ENCODE data around the gene COMTD1. TPM values are rescaled to one million over a fixed set of nuclear protein-coding genes. Genes with fewer than 3 reads are reported as not detected.

COMTD1 gene
- total and polyA plus RNA-seq, 2 of the 13 experiments (the other 11 are each of a cell fraction or from before 2014, with no cell fraction given), result 11.8 to 18.4 TPM

DNA sequence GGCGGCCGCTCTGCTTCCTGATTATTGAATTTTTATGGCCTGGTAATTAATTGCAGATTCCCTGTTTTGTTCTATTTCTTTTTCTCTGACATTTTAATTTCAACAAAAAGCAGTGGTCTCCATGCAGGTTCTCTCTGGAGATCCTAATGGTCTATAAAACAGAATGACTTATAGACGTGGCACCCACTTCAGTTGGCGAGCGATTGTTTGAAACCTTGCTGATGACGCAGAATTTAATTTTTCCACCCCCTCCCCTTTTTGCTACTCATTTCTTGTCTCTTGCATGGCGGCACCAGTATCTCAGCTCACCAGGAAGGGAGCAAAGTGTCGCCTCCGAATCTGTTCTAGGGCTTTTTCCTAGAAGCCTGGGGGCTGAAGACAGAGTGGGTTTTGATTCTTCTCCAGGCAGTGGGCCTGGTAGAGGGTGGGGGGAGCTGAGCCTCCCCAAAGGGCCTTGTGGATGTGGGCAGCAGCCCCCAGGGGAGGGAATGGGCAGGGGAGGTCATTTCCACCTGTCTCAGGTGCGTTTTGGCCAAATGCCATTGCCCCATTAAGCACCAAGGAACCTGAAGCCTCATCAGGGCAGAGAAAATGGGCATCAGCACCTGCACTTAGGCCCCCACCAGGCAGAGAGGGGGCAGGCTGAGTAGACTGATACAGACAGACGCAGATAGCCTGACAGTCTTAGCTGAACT, 3.5 kb upstream of the COMTD1 start:
- CTCF ChIA-PET (ENCODE audit: low intra/inter-chr PET ratio, low total read pairs), result no interaction called here
- Histone ChIP-seq H3K36me3 (replicated peaks in 1 of 2; ENCODE audit: control insufficient read depth in 1 of 2, insufficient read depth in 2 of 2, low read length in 2 of 2) (no peaks in the 10 kb centered on the region), H3K27me3 (ENCODE audit: control insufficient read depth in 1 of 2, insufficient read depth in 2 of 2, low read length in 2 of 2) (peaks cover 0 to 1% of the 10 kb centered on the region in 2 experiments; a peak in 1 of 5 replicates), H2AFZ (ENCODE audit: low read length) (no peak overlapping the region), H3K79me2 (ENCODE audit: insufficient read depth, low read length) (peaks cover 2% of the 10 kb centered on the region), H4K20me1 (ENCODE audit: insufficient read depth, low read length) (no peaks in the 10 kb centered on the region), H3K9me3 (ENCODE audit: low read length) (no peaks in the 10 kb centered on the region), H3K27ac (ENCODE audit: extremely low read length, insufficient read depth, low read length) (no peak overlapping the region), H3K9ac (ENCODE audit: insufficient read depth, low read depth, low read length) (no peak overlapping the region), H3K4me3 (replicated peaks in 1 of 3; ENCODE audit: insufficient read depth in 1 of 3, low read depth in 2 of 3, low read length in 3 of 3) (no peak overlapping the region), H3K4me1 (ENCODE audit: insufficient read depth, low read length) (peaks cover 69% of the 10 kb centered on the region), H3K4me2 (ENCODE audit: low read depth, low read length) (no peak overlapping the region)
- no peak for FAIRE-seq
- POLR2A ChIA-PET, result no interaction called here
- WGBS (ENCODE audit: low lambda C conversion rate), result 69% methylated on average over 10 of the region's 11 CpGs
- intact Hi-C loops (cut with micrococcal nuclease; ENCODE audit: unreplicated experiment) (no loop called here), in situ Hi-C loops (cut with HindIII; ENCODE audit: extremely low pct_ligation_motif_present, low pct_unique_long_range_greater_than_20kb) (loop anchor here (10.0 kb wide), 1 partner anchor 994 kb away; no protein-coding TSS in a partner anchor)
- no TSS peak for BruUV-seq (replicated peaks)
- TF ChIP-seq, protein P1, sequence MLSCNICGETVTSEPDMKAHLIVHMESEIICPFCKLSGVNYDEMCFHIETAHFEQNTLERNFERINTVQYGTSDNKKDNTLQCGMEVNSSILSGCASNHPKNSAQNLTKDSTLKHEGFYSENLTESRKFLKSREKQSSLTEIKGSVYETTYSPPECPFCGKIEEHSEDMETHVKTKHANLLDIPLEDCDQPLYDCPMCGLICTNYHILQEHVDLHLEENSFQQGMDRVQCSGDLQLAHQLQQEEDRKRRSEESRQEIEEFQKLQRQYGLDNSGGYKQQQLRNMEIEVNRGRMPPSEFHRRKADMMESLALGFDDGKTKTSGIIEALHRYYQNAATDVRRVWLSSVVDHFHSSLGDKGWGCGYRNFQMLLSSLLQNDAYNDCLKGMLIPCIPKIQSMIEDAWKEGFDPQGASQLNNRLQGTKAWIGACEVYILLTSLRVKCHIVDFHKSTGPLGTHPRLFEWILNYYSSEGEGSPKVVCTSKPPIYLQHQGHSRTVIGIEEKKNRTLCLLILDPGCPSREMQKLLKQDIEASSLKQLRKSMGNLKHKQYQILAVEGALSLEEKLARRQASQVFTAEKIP (CRISPR knock-in tag; IDR thresholded peaks at IDR 0.05; ENCODE audit: borderline replicate concordance), result no peak
- TF ChIP-seq ZNF607 (CRISPR knock-in tag; IDR thresholded peaks at IDR 0.05; ENCODE audit: borderline replicate concordance) (no peak), SNAI1 (CRISPR knock-in tag; IDR thresholded peaks at IDR 0.05; ENCODE audit: borderline replicate concordance) (no peak), KAT8 (CRISPR knock-in tag; IDR thresholded peaks at IDR 0.05) (no peak), SAP130 (CRISPR knock-in tag; IDR thresholded peaks at IDR 0.05; ENCODE audit: low read depth) (no peak), STAT5B (CRISPR knock-in tag; IDR thresholded peaks at IDR 0.05) (no peak), NKX3-1 (CRISPR knock-in tag; IDR thresholded peaks at IDR 0.05) (no peak), ZNF569 (CRISPR knock-in tag; IDR thresholded peaks at IDR 0.05; ENCODE audit: borderline replicate concordance) (no peak), ZNF33B (CRISPR knock-in tag; IDR thresholded peaks at IDR 0.05) (no peak), SRSF9 (IDR thresholded peaks at IDR 0.05; ENCODE audit: borderline replicate concordance, insufficient read depth, low read depth, low read length, poor library complexity, severe bottlenecking) (no peak), HHEX (CRISPR knock-in tag; IDR thresholded peaks at IDR 0.05) (no peak)
- TF ChIP-seq, protein P2, sequence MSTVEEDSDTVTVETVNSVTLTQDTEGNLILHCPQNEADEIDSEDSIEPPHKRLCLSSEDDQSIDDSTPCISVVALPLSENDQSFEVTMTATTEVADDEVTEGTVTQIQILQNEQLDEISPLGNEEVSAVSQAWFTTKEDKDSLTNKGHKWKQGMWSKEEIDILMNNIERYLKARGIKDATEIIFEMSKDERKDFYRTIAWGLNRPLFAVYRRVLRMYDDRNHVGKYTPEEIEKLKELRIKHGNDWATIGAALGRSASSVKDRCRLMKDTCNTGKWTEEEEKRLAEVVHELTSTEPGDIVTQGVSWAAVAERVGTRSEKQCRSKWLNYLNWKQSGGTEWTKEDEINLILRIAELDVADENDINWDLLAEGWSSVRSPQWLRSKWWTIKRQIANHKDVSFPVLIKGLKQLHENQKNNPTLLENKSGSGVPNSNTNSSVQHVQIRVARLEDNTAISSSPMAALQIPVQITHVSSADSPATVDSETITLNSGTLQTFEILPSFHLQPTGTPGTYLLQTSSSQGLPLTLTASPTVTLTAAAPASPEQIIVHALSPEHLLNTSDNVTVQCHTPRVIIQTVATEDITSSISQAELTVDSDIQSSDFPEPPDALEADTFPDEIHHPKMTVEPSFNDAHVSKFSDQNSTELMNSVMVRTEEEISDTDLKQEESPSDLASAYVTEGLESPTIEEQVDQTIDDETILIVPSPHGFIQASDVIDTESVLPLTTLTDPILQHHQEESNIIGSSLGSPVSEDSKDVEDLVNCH (CRISPR knock-in tag; IDR thresholded peaks at IDR 0.05), result no peak
- TF ChIP-seq, protein P3, sequence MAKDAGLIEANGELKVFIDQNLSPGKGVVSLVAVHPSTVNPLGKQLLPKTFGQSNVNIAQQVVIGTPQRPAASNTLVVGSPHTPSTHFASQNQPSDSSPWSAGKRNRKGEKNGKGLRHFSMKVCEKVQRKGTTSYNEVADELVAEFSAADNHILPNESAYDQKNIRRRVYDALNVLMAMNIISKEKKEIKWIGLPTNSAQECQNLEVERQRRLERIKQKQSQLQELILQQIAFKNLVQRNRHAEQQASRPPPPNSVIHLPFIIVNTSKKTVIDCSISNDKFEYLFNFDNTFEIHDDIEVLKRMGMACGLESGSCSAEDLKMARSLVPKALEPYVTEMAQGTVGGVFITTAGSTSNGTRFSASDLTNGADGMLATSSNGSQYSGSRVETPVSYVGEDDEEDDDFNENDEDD (CRISPR knock-in tag; IDR thresholded peaks at IDR 0.05; ENCODE audit: borderline replicate concordance), result no peak
- TF ChIP-seq, protein P4, sequence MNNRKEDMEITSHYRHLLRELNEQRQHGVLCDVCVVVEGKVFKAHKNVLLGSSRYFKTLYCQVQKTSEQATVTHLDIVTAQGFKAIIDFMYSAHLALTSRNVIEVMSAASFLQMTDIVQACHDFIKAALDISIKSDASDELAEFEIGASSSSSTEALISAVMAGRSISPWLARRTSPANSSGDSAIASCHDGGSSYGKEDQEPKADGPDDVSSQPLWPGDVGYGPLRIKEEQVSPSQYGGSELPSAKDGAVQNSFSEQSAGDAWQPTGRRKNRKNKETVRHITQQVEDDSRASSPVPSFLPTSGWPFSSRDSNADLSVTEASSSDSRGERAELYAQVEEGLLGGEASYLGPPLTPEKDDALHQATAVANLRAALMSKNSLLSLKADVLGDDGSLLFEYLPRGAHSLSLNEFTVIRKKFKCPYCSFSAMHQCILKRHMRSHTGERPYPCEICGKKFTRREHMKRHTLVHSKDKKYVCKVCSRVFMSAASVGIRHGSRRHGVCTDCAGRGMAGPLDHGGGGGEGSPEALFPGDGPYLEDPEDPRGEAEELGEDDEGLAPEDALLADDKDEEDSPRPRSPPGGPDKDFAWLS (CRISPR knock-in tag; IDR thresholded peaks at IDR 0.05; ENCODE audit: borderline replicate concordance), result no peak
- TF ChIP-seq, protein P5, sequence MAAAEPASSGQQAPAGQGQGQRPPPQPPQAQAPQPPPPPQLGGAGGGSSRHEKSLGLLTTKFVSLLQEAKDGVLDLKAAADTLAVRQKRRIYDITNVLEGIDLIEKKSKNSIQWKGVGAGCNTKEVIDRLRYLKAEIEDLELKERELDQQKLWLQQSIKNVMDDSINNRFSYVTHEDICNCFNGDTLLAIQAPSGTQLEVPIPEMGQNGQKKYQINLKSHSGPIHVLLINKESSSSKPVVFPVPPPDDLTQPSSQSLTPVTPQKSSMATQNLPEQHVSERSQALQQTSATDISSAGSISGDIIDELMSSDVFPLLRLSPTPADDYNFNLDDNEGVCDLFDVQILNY (CRISPR knock-in tag; conservative IDR thresholded peaks at IDR 0.05), result no peak
- TF ChIP-seq, protein P6, sequence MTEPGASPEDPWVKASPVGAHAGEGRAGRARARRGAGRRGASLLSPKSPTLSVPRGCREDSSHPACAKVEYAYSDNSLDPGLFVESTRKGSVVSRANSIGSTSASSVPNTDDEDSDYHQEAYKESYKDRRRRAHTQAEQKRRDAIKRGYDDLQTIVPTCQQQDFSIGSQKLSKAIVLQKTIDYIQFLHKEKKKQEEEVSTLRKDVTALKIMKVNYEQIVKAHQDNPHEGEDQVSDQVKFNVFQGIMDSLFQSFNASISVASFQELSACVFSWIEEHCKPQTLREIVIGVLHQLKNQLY (CRISPR knock-in tag; IDR thresholded peaks at IDR 0.05), result no peak
- no peak for DNase-seq (ENCODE audit: low spot score)
- ATAC-seq, result no peak
